HG02884 (cell line): ENCODE data around the gene ZNF615.
"Not testable (repeated sequence)": the region's sequence is repeated elsewhere in the genome, so short reads cannot be mapped to it uniquely, and the experiment has no call there.

Source experiments
- ATAC-seq: cut with Tn5 transposase; IDR thresholded peaks from one replicate; pipeline ENCODE4 v1.9.1; 2021; ENCODE audit warnings: mild to moderate bottlenecking, moderate library complexity; ENCODE audit not compliant: unreplicated experiment

Gene ZNF615

DNA sequence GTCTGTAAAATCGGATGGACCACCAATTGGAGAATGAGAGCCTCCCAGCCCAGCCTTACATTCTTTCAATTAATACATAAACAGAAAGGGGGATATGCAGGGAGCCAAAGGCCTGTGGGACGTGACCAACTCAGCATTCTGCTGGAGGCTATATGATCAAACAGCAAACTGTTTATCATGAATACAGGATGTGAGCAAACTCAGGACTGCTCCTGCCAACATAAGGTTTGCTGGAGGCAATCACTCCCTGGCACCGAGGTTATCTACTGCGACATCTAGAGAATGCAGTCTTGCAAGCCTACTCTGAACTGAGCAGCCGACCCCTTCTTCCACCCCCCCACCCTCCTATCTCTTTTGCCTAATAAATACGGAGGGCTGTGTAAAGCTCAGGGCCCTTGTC lies 27.1 kb downstream of the ZNF615 start:
- ATAC-seq, result not testable (repeated sequence)

DNA sequence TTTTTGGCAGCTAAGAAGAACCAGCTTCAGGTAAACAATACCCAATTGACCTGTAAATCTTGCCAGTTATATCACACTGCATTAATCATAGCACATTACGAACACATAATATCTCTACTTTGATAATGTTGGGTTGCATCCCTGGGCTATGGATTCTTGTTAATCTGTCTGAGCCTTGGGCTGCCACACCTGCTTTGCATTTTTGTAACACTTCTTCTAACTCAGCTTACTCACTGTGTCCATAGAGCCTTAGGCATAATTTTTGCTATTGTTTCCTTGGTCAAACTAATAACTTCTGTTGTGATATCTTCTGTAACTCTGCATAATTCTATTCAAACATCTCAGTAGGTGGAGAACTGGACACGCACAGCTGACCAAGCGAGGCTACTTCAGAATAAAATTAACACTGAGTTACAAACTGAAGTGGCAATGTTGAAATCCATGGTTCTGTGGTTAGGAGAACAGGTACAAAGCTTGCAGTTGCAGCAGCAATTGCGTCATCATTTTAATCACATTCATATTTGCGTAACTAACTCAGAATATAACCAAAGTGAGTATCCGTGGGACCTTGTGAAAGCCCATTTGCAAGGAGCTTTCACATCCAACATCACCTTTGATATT lies 27.8 kb downstream of the ZNF615 start:
- ATAC-seq, result no peak

DNA sequence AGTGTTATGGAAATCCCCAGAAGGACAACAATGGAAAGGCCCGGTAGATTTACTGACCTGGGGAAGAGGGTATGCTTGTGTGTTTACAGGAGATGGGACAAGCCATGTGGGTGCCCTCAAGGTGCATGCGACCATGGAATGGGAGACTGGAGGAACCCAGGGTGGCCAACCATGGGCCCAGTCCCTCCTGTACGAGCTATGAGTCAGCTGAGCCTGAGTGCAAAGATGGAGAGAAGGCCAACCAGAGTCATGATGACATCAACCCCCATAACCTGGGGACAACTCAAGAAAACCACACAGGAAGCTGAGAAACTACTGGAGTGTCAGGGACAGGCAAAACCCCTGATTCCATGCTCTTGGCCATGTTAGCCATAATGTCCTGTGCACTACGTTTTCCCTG lies 29.1 kb downstream of the ZNF615 start:
- ATAC-seq, result no peak

DNA sequence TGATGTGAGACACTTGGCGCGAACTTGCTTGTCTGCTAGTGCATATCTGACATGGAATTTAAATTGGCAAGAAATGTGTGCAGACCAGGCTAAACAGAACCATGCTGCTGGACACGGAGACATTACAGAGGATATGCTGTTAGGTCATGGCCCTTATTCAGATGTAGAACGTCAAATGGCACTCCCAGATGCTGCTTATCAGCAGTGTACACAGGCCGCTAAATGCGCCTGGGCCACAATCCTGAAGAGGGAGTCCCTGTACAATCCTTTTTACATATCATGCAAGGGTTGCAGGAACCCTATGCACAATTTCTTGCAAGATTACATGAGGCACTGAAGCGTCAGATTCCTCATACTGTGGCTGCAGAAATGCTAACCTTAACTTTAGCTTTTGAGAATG lies 30.7 kb downstream of the ZNF615 start:
- no peak for ATAC-seq

DNA sequence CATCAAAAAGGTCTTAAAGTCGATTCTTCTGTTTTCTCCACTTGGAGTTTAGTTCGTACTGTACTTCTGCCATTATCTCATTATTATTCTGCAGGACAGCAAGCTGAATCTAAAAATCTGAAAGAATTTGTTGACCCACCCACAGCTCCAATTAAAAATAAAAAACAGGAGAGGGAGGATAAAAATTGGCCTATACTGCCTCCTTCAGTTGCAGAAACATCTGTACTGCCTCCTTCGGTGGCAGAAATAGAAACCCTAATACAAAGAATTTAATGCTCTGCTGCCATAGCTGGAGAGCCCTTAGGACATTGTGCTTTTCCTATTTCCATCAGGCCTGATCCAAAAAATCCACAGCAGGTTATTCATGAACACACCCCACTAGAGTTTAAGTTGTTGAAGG lies 31.2 kb downstream of the ZNF615 start:
- ATAC-seq, result no peak

DNA sequence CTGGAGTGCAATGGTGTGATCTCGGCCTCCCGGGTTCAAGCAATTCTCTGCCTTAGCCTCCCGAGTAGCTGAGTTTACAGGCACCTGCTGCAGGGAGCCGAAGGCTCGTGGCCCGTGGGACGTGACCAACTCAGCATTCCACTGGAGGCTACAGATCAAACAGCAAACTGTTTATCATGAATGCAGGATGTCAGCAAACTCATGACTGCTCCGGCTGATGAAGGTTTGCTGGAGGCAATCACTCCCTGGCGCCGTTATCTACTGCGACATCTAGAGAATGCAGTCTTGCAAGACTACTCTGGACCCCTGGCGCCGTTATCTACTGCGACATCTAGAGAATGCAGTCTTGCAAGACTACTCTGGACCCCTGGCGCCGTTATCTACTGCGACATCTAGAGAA lies 32.2 kb downstream of the ZNF615 start:
- not testable (repeated sequence) for ATAC-seq

DNA sequence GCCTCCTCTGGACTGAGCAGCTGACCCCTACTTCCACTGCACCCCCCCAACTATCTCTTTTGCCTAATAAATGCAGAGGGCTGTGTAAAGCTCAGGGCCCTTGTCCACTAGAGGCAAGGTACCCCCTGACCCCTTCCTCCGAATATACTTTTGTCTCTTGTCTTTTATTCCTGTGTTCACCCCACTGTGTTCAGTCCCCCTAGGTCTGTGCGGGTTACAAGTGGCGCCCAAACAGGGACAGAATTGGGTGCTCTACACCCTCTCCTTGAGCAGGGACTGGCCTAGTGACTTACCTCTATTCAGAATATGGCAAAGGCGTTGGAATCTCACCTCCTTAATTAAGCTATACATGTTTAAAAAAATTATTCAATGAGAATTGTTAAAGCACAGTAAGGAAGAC lies 36.4 kb downstream of the ZNF615 start:
- no peak for ATAC-seq

DNA sequence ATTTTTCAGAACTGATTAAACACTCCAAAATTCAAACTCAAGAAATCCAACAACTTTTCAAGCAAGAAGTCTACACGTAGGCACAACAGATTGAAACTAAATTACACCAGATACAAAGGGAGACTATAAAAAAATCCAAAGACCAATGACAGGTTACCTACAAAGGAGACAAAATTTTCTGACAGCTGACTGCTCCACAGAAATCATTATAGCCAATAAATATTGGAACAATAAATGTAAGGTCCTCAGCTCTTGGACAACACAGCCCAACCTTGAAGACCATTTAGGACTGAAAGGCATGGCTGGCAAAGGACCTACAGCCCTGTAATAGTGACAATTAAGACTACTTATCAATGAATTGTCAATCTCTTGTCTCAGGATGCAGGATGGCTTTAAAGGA lies 37.3 kb downstream of the ZNF615 start:
- ATAC-seq, result no peak

DNA sequence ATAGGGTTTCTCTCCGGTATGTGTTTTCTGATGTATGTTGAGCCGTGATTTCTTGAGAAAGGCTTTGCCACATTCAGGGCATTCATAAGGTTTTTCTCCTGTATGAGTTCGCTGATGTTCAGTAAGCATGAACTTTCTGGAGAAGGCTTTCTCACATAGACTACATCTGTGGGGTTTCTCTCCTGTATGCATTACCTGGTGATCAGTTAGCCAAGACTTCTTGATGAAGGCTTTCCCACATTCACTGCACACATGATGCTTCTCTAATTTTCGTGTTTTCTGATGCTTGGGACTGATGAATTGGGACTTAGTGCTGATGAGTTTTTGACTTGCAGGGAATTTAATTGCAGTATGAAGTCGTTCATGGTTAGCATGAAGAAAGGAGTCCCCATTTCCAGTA lies 42.4 kb downstream of the ZNF615 start:
- ATAC-seq, result no peak

DNA sequence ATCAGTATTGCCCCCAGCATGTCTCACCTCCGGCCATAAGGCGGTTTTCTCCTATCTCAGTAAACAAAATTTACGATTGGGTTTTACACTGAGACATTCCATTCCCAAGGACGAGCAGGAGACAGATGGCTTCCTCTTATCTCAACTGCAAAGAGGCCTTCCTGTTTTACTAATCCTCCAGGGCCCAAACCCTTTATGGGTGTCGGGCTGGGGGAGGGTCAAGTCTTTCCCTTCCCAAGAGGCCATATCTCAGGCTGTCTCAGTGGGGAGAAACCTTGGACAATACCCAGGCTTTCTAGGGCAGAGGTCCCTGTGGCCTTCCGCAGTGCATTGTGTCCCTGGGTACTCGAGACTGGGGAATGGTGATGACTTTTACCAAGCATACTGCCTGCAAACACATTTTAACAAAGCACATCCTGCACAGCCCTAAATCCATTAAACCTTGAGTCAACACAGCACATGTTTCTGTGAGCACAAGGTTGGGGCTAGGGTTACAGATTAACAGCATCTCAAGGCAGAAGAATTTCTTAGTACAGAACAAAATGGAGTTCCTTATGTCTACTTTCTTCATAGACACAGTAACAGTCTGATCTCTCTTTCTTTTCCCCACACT lies 47.3 kb downstream of the ZNF615 start:
- not testable (repeated sequence) for ATAC-seq

DNA sequence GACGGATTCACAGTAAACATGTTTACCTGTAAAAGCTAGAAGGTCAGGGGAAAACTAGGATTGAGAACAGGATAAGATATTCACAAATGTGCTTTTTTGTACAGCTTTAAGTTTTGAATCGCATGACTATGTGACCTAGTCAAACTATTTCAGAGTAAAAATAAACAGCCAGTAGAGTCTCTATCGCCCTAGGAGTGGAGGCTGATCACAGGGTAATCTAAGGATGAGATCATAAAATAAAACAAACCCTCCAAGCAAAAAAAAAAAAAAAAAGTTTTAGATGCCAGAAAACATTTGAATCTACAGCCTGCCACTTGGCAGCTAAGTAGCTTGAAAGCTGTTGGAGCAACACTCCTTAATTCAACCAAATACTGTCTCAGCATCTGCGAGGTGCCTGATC lies 48.2 kb downstream of the ZNF615 start:
- ATAC-seq, result no peak

DNA sequence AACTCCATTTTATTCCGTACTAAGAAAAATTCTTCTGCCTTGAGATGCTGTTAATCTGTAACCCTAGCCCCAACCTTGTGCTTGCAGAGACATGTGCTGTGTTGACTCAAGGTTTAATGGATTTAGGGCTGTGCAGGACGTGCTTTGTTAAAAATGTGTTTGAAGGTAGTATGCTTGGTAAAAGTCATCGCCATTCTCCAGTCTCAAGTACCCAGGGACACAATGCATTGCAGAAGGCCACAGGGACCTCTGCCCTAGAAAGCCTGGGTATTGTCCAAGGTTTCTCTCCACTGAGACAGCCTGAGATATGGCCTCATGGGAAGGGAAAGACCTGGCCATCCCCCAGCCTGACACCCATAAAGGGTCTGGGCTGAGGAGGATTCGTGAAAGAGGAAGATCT lies 50.2 kb downstream of the ZNF615 start:
- not testable (repeated sequence) for ATAC-seq

DNA sequence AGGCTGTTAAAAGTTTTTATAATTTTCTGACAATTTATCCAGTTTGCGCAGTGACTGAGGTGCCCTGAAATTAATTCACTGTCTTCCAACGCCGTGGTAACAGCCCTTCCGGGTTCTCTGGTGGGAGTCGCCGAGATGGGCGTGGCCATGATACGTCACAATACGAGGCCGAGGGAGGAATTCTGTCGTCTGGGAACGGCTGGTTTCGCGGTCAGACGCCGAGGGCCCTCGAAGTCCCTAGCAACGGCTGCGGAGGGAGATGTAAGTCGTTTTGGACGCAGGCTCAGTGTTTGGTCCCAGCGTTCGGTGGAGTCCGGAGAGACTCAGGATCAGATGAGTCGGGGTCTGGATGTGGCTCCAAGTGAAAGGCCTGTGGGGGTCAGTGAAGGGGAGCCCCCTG lies 59.0 kb downstream of the ZNF615 start:
- ATAC-seq, result no peak

DNA sequence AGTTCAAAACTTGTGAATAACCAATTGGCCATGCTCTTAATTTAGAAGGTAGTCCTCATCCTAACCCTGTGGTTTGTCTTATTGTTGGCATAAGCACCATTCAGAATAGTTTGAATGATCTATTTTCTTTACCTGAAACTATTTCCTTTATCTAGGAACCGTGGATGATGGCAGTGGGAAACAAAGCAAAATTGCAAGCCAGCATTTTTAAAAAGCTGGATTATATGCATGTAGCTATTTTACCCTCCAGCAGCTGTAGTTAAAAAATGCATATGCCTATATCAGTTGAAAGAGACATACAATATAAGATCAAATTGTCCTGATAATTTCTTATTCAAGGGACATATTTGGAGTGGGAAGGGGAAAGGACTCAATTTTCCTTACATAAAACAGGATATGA lies 61.4 kb downstream of the ZNF615 start:
- ATAC-seq, result no peak

DNA sequence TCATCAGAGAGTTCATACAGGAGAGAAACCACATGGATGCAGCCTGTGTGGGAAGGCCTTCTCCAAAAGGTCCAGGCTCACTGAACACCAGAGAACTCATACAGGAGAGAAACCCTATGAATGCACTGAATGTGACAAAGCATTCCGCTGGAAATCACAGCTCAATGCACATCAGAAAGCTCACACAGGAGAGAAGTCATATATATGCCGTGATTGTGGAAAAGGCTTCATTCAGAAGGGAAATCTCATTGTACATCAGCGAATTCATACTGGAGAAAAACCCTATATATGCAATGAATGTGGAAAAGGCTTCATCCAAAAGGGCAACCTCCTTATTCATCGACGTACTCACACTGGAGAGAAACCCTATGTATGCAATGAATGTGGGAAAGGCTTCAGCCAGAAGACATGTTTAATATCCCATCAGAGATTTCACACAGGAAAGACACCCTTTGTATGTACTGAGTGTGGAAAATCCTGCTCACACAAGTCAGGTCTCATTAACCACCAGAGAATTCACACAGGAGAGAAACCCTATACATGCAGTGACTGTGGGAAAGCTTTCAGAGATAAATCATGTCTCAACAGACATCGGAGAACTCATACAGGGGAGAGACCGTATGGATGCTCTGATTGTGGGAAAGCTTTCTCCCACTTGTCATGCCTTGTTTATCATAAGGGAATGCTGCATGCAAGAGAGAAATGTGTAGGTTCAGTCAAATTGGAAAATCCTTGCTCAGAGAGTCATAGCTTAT lies 63.0 kb downstream of the ZNF615 start:
- ATAC-seq, result no peak
